Measurements from ENCODE around the gene RNF217.

Gene RNF217

DNA sequence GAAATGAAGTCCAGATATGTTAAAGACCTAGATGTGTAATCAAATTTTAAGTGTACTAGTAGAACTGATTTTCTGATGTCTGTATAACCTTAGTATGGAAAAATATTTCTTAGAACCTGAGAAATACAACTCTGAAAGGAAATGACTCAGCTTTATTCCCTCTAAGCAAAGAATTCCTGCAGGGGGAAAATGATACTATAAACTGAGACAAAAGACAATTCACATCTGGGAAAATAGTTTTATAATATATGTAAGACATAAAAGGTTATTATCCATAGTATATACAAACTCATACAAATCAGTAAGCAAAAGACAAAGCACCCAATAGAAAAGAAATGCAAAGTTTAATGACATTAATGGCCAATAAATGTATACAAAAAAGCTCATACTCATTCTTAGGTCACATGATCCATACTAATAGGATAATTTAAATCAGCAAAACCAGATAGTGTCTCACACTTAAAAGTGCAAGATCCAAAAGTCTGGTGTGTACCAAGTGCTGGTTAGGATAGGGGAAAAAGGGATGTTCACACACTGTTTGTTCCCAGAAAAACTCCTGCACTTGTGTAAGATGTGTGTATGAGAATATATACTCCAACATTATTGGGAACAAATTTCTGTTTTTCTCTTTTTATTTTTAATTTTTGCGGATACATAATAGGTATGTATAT lies 22.6 kb downstream of the RNF217 start:
- TF ChIP-seq, protein P1, sequence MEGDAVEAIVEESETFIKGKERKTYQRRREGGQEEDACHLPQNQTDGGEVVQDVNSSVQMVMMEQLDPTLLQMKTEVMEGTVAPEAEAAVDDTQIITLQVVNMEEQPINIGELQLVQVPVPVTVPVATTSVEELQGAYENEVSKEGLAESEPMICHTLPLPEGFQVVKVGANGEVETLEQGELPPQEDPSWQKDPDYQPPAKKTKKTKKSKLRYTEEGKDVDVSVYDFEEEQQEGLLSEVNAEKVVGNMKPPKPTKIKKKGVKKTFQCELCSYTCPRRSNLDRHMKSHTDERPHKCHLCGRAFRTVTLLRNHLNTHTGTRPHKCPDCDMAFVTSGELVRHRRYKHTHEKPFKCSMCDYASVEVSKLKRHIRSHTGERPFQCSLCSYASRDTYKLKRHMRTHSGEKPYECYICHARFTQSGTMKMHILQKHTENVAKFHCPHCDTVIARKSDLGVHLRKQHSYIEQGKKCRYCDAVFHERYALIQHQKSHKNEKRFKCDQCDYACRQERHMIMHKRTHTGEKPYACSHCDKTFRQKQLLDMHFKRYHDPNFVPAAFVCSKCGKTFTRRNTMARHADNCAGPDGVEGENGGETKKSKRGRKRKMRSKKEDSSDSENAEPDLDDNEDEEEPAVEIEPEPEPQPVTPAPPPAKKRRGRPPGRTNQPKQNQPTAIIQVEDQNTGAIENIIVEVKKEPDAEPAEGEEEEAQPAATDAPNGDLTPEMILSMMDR (IDR thresholded peaks at IDR 0.05; ENCODE audit: low read depth, low read length): no peak
- DNase-seq (ENCODE audit: extremely low read depth, low read depth): no peak

DNA sequence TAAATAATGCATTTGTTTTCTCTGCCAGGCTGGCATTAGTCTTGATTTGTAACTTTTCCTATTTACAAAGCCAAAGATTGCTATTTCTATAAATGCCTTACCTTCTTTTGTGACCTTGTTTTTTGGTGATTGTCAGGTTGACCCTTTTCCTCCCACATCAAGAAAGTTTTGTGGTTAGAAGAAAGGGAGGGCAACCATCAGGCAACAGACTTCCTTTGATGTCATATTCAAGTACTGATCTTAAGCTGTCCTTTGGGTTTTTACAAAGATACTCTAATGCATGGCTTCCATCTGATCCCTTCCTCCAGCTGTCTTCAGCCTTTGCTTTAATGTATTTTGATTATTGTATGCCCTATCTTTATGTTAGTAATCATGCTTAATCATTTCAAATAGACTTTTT lies 23.9 kb downstream of the RNF217 start:
- TF ChIP-seq, protein P1 (IDR thresholded peaks at IDR 0.05; ENCODE audit: low read depth, low read length): no peak
- DNase-seq (ENCODE audit: extremely low read depth, low read depth): no peak

DNA sequence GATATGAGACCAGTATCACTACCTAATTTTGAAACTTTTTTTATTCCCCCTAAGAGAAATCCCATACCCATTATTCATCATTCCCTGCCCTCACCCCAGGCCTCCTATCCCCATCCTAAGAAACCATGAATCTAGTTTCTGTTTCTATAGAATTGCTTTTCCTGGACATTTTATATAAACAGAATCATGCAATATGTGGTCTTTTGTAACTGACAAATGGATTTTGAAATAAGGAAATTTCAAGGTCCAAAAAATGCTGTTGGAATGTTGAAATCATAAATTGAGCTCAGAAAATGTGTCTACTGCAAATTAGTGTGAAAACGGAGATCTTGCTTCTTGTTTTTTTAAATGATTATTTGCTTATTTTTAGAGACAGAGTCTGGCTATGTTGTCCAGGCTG lies 25.1 kb downstream of the RNF217 start:
- no peak for DNase-seq (ENCODE audit: extremely low read depth, low read depth)
- TF ChIP-seq, protein P1 (IDR thresholded peaks at IDR 0.05; ENCODE audit: low read depth, low read length): no peak

DNA sequence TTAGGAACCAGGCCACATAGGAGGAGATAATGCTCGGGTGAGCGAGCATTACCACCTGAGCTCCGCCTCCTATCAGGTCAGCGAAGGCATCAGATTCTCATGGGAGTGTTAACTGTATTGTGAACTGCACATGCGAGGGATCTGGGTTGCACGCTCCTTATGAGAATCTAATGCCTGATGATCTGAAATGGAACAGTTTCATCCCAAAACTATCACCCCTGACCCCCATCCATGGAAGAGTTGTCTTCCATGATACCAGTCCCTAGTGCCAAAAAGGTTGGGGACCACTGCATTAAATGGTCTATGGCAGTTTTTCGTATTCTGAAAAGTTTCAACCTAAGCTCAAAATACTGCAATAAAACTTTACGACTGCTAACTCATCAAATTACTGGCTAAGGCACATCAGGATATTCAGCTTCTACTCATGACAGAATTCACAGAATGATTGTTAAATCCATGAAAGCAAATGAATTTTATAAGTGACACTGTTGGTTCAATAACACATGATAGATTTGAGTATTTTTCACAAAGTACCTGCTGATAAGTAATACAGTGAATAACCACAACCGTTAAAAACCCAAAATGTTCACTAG lies 25.9 kb downstream of the RNF217 start:
- TF ChIP-seq, protein P1 (IDR thresholded peaks at IDR 0.05; ENCODE audit: low read depth, low read length): no peak
- DNase-seq (ENCODE audit: extremely low read depth, low read depth): no peak

DNA sequence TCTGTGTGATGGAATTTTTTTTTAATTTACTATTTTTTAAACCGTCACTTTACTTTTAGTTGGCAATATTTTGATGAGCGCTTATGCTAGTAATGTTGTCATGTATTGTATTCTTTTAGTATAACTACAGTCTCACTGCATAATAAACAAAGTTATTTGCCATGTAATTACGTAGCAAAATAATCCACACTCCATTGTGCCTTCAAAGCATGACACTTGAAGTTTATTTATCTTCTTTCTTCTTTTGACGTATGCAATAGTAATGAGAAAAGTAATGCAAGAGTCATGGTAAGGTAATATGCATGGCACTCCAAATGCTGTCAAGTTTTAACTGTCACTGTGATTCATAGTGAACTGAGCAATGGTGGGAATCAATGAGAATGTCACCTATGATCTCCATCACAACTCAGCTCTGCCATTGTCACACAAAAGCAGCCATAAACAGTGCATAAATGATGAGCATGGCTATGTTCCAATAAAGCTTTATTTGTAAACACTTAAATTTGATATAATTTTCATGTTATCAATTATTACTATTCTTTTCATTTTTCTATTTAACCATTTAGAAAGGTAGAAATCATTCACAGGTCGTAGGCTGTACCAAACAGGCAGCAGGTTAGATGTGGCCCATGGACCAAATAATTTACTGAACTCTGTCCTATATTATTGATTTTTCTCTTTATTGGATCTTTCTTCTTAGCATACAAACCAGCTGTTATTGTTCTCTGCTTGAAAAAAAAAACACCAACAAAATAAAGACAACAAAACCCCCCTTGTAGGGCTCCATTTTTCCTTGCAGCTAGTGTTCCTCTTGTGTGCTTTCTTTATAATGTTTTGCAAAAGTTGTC lies 27.1 kb downstream of the RNF217 start:
- no peak for DNase-seq (ENCODE audit: extremely low read depth, low read depth)
- TF ChIP-seq, protein P1 (IDR thresholded peaks at IDR 0.05; ENCODE audit: low read depth, low read length): no peak

DNA sequence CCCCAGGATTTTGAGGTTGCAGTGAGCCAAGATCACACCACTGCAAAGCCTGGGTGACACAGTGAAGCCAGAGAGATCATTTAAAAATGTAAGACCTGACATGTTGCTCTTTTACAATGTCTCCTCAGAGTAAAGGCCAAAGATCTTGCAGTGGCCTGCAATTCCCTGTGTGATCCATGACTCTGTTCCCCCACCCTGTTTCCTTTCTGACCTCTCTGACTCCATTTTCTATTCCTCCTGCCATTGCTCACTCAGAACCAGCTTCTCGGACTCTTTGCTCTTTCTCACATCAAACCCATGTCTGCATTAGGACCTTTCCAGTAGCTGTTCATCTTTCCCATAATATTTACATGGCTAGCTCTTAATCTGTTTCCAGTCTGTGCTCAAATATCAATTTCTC lies 28.8 kb downstream of the RNF217 start:
- no peak for DNase-seq (ENCODE audit: extremely low read depth, low read depth)
- TF ChIP-seq, protein P1 (IDR thresholded peaks at IDR 0.05; ENCODE audit: low read depth, low read length): no peak

DNA sequence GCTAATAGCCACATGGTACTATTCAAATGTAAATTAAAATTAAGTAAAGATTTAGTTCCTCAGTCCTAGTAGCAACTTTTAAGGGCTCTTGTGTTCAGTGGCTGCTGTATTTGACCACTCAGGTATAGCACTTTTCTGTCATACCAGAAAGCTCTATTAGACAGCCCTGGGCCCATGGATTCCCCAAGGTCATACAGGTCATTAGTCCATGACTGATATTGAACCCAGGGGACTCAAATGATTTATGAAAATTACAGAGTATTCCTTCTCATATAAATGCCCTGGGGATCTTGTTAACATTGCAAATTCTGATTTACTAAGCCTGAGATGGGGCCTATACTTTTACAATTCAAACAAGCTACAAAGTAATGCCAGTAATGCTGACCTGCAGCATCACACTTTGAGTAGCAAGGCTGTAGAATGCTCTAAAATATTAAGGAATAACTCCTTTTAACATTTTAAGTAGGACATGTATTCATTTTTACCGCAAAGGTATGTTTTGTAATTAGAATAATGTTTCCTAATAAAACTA lies 29.6 kb downstream of the RNF217 start:
- TF ChIP-seq, protein P1 (IDR thresholded peaks at IDR 0.05; ENCODE audit: low read depth, low read length): no peak
- DNase-seq (ENCODE audit: extremely low read depth, low read depth): no peak

Data from AG09319 (cell line).